Thoracic aorta (tissue), 2 donors: Measurements from ENCODE around the gene PIP5K1A. TPM values are rescaled to one million over a fixed set of nuclear protein-coding genes. Genes with fewer than 3 reads are reported as not detected.

ENCODE experiments used
- ATAC-seq: fragments of 150-250 bp; one replicate; pipeline ENCODE4 v1.8.0; 2017; ENCODE audit warnings: low read depth; ENCODE audit not compliant: insufficient number of reproducible peaks, low FRiP score
- DNase-seq: peaks from one replicate; pipeline ENCODE4 v3.0.0-alpha.2; 2020; ENCODE audit warnings: low spot score
- H3K27ac ChIP-seq, 2 donors: fragments of 200-600 bp; sonication (generic); 1 replicate in 1 of 2; 2 replicates in 1 of 2; pipeline ENCODE4 v1.5.1; 2016; ENCODE audit warnings: mild to moderate bottlenecking in 2 of 2, moderate library complexity in 2 of 2
- H3K27me3 ChIP-seq: fragments of 200-600 bp; sonication (generic); replicated peaks from 2 replicates; pipeline ENCODE4 v1.6.0; 2016; ENCODE audit warnings: mild to moderate bottlenecking; ENCODE audit not compliant: insufficient read depth
- H3K36me3 ChIP-seq: fragments of 200-600 bp; sonication (generic); one replicate; pipeline ENCODE4 v1.5.1; 2016
- H3K4me1 ChIP-seq, 2 donors: fragments of 200-600 bp; sonication (generic); 1 replicate in 1 of 2; 2 replicates in 1 of 2; pipeline versions ENCODE4 v1.5.1 to v1.6.0; 2016; ENCODE audit warnings: low read depth in 2 of 2, mild to moderate bottlenecking in 1 of 2; ENCODE audit not compliant: control insufficient read depth in 1 of 2
- H3K4me3 ChIP-seq: fragments of 200-600 bp; sonication (generic); 2 replicates; pipeline ENCODE4 v1.5.1; 2016; ENCODE audit warnings: mild to moderate bottlenecking
- H3K9me3 ChIP-seq: fragments of 200-600 bp; sonication (generic); 2 replicates; pipeline ENCODE4 v1.5.1; 2016
- total RNA-seq, 2 donors: library from RNA; depleted of rRNA; stranded (reverse); fragments of >200 nt; gene quantifications; one replicate each; pipeline versions ENCODE4 v1.1.0 to v1.2.3, GENCODE V29; 2016
- TF ChIP-seq, protein P1 (sequence below): fragments of 200-600 bp; sonication (generic); IDR thresholded peaks from one replicate; pipeline ENCODE4 v1.5.1; 2019; ENCODE audit warnings: antibody characterized with exemption

PIP5K1A gene
- total RNA-seq, 2 donors from 2014 or later, result 49.7 to 97.6 TPM

DNA sequence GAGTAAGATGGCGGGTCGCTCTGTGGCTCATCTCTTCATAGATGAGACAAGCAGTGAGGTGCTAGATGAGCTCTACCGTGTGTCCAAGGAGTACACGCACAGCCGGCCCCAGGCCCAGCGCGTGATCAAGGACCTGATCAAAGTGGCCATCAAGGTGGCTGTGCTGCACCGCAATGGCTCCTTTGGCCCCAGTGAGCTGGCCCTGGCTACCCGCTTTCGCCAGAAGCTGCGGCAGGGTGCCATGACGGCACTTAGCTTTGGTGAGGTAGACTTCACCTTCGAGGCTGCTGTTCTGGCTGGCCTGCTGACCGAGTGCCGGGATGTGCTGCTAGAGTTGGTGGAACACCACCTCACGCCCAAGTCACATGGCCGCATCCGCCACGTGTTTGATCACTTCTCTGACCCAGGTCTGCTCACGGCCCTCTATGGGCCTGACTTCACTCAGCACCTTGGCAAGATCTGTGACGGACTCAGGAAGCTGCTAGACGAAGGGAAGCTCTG is 39.6 kb upstream of the PIP5K1A start:
- H3K4me3 ChIP-seq, result no peak overlapping the region
- H3K27ac ChIP-seq, result peak overlapping the region in 1 of 2 donors; percentile 6
- H3K9me3 ChIP-seq, result no peaks in the 10 kb centered on the region
- peaks cover 25% of the 10 kb centered on the region for H3K36me3 ChIP-seq
- no peak for ATAC-seq
- no peaks in the 10 kb centered on the region for H3K27me3 ChIP-seq
- H3K4me1 ChIP-seq, result peaks cover 3 to 24% of the 10 kb centered on the region in 2 donors
- no peak for DNase-seq
- TF ChIP-seq, protein P1, sequence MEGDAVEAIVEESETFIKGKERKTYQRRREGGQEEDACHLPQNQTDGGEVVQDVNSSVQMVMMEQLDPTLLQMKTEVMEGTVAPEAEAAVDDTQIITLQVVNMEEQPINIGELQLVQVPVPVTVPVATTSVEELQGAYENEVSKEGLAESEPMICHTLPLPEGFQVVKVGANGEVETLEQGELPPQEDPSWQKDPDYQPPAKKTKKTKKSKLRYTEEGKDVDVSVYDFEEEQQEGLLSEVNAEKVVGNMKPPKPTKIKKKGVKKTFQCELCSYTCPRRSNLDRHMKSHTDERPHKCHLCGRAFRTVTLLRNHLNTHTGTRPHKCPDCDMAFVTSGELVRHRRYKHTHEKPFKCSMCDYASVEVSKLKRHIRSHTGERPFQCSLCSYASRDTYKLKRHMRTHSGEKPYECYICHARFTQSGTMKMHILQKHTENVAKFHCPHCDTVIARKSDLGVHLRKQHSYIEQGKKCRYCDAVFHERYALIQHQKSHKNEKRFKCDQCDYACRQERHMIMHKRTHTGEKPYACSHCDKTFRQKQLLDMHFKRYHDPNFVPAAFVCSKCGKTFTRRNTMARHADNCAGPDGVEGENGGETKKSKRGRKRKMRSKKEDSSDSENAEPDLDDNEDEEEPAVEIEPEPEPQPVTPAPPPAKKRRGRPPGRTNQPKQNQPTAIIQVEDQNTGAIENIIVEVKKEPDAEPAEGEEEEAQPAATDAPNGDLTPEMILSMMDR, result no peak

DNA sequence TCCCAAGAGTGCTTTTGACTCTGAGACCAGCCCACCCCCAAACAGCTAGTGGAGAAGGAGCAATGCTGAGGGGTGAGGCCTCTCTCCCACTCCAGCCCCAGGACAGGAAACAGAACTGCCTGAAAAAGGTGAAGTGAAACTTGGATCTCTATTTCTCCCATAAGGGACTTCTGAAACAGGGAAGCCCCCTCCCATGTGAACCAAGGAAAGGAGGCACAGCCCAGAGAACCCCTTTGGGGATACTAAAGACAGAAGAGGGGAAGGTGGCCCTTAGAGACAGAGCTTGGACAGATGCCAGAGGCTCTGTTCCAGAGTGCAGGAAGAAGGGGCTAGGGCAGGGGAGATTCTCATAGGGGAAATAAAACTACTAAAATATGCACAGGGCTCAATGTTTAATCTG is 39.0 kb upstream of the PIP5K1A start:
- no peak for DNase-seq
- Histone ChIP-seq H3K4me1 (peaks cover 3 to 30% of the 10 kb centered on the region in 2 donors), H3K9me3 (no peaks in the 10 kb centered on the region), H3K27ac (peak overlapping the region in 1 of 2 donors; percentile 20), H3K27me3 (no peaks in the 10 kb centered on the region), H3K36me3 (peaks cover 25% of the 10 kb centered on the region), H3K4me3 (no peak overlapping the region)
- ATAC-seq, result no peak
- TF ChIP-seq, protein P1, result no peak

DNA sequence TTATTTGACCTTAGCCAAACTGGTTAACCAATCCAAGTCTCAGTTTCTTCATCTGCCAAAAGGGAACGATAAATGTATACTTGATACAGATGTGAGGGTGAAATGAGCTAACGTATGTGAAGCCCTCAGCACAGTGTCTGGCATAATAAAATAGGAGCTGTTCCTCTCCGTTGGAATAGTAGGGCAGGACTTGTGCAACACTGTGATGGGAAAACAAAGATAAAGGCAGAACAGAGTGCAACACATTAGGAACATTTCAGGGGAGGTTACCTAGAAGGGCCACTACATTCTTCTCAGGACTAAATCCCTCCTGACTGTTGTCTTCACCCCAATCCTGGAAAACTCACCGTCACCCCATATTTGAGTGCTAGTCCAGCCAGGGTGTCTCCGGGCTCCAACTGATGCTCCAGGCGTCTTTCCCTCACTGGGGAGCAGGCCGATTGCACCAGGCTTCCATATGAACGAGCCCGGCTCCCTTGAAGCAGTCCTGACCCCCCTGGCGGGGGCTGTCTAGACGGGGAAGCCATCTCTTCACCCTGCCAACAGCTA is 33.5 kb upstream of the PIP5K1A start:
- Histone ChIP-seq H3K4me1 (peaks cover 9 to 35% of the 10 kb centered on the region in 2 donors), H3K27me3 (no peaks in the 10 kb centered on the region), H3K36me3 (peaks cover 19% of the 10 kb centered on the region), H3K27ac (peak overlapping the region; percentile 95 to 98), H3K4me3 (peak overlapping the region; percentile 87), H3K9me3 (no peaks in the 10 kb centered on the region)
- DNase-seq (no peak), ATAC-seq (no peak)
- TF ChIP-seq, protein P1, result no peak

DNA sequence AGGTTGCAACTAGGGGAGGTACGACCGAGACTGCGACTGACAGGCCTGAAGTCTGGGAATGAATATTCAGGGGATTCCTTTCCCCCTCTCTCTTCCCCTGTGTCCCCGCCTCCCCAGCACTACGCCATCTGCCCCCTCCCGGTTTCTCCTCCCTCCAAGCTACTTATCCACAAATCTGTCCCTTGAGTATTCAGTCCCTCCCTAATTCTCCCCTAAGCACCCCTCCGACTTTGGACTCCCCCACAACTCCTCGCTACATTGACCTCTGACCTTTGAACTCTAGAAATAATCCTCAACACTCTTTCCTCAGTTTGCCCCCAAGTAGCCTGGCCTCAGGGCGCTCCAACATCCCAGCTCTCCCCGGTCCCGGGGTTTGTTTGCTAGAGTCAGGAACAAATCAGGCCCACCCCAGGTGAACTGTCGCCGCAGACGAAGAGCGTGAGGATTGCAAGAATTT is 33.0 kb upstream of the PIP5K1A start:
- Histone ChIP-seq H3K4me3 (peak overlapping the region; percentile 87), H3K27me3 (no peaks in the 10 kb centered on the region), H3K27ac (peak overlapping the region; percentile 95 to 98), H3K4me1 (peaks cover 9 to 33% of the 10 kb centered on the region in 2 donors), H3K9me3 (no peaks in the 10 kb centered on the region), H3K36me3 (peaks cover 22% of the 10 kb centered on the region)
- ATAC-seq (peak; percentile 52), DNase-seq (no peak)
- TF ChIP-seq, protein P1, result no peak

DNA sequence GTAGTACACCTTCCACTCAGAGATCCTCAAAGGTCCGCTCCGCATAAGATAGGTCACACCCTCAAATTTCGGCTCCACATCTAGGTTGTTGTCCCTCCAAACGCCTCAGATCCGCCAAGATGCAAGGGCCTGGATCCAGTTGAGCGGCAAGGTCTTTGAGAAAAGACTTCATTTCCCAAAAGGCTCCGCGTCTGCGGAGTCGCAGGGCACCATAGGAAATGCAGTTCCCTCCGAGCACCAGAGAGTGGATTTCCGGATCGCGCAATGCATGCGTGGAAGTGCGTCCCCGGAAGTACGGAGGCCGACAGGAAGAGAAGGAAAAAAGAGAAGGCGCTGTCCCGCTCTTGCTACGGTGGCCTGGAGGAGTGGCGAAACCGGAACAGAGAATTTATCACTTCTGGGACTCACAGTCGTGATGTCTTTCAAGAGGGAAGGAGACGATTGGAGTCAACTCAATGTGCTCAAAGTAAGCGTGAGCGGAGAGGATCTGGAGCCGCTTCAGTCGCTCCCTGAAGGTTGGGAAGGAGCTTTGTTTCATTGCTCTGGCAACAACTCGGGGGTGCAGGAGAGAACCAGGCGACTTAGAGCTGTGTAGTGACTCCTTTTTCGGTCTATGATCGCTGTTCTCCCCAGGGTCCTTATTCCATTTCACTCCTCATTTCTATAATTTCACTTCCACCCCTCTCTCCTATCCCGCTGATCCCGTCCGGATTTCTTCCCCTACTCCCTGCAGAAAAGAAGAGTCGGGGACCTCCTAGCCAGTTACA is 32.4 kb upstream of the PIP5K1A start, which contains the start of the genes LYSMD1 and SCNM1:
LYSMD1 (minus strand) TSS at position 165 of the 767 bp plus-strand sequence. CDS start 644 bp downstream, outside the sequence.
SCNM1 (plus strand) TSS at position 407 of the 767 bp plus-strand sequence; CDS start at position 416, 9 bp downstream.
- Histone ChIP-seq H3K27me3 (no peaks in the 10 kb centered on the region), H3K27ac (peak within 1 kb of the TSS; percentile 95 to 98), H3K4me3 (peak within 1 kb of the TSS; percentile 87), H3K9me3 (no peaks in the 10 kb centered on the region), H3K4me1 (peaks cover 9 to 27% of the 10 kb centered on the region in 2 donors), H3K36me3 (peaks cover 22% of the 10 kb centered on the region)
- DNase-seq (peak; percentile 93), ATAC-seq (peak; percentile 85)
- TF ChIP-seq, protein P1, result no peak
